Fibroblast of lung (primary cell): ENCODE data around the gene FMNL3.

ENCODE experiments used
- CTCF ChIP-seq, 2 donors: IDR thresholded peaks in 1 of 2; conservative IDR thresholded peaks in 1 of 2; 1 replicate in 1 of 2; 2 replicates in 1 of 2; pipeline ENCODE4 v1.5.1; 2011 to 2012; ENCODE audit warnings: low read length in 2 of 2, control low read depth in 1 of 2, inconsistent platforms in 1 of 2, low read depth in 1 of 2, mild to moderate bottlenecking in 1 of 2
- EZH2 ChIP-seq: IDR thresholded peaks from 2 replicates; pipeline ENCODE4 v1.5.1; 2012; ENCODE audit warnings: low read length, control low read depth, mild to moderate bottlenecking; ENCODE audit errors: missing control alignments

GRCh38 chr12:49659753-49660152, 47.5 kb downstream of the FMNL3 start:
- no peak for TF ChIP-seq CTCF (conservative IDR thresholded peaks at IDR 0.05 in 1 of 2, IDR thresholded peaks at IDR 0.05 in 1 of 2; ENCODE audit: low read depth in 1 of 2, low read length in 2 of 2)
- TF ChIP-seq EZH2: no peak
